Panc1 (cell line): Measurements from ENCODE around the gene CCR9.

ENCODE experiments used
- CTCF ChIP-seq: fragments of 450-650 bp; IDR thresholded peaks from 2 replicates; pipeline ENCODE4 v1.5.1; 2017; ENCODE audit warnings: mild to moderate bottlenecking
- POLR2AphosphoS5 ChIP-seq: IDR thresholded peaks from 2 replicates; pipeline ENCODE4 v1.6.1; 2012; ENCODE audit warnings: mild to moderate bottlenecking, low read depth, low read length, moderate library complexity
- REST ChIP-seq, 2 experiments: IDR thresholded peaks; 2 replicates each; pipeline ENCODE4 v1.6.1; 2011 to 2012; ENCODE audit warnings: low read depth in 2 of 2, control low read depth in 1 of 2, low read length in 1 of 2, mild to moderate bottlenecking in 1 of 2, moderate library complexity in 1 of 2; ENCODE audit not compliant: insufficient read depth in 1 of 2
- SIN3A ChIP-seq: IDR thresholded peaks from 2 replicates; pipeline ENCODE4 v1.6.1; 2012; ENCODE audit warnings: low read depth, mild to moderate bottlenecking, low read length, moderate library complexity, borderline replicate concordance; ENCODE audit not compliant: insufficient read depth
- TCF7L2 ChIP-seq: IDR thresholded peaks from 2 replicates; pipeline ENCODE4 v1.6.1; 2011; ENCODE audit warnings: mild to moderate bottlenecking, low read depth, low read length, inconsistent platforms

GRCh38 chr3:45946307-45946706 is 60.0 kb downstream of the CCR9 start:
- TF ChIP-seq CTCF (no peak), SIN3A (no peak), REST (IDR thresholded peaks at IDR 0.05; ENCODE audit: insufficient read depth in 1 of 2, low read depth in 2 of 2, low read length in 1 of 2) (no peak), TCF7L2 (no peak), POLR2AphosphoS5 (no peak)
